Calu3 (cell line): Measurements from ENCODE around the gene FRMD6. TPM values are rescaled to one million over a fixed set of nuclear protein-coding genes. Genes with fewer than 3 reads are reported as not detected.

Experiments
- BruUV-seq: library from RNA; stranded (reverse); fragments of 400-500 nt; replicated peaks from 2 replicates; lab custom pipeline; 2021; lab: Mats Ljungman, UMichigan
- CTCF ChIA-PET: fragments of 300-600 bp; sonication (Branson Sonifier 250); formaldehyde crosslinking; loops from one replicate; lab custom pipeline; 2022; ENCODE audit warnings: antibody characterized with exemption; lab: Charles Lee
- DNase-seq: peaks from one replicate; pipeline ENCODE4 v3.0.0; 2022
- H3K27ac Mint-ChIP-seq: one replicate; pipeline ENCODE4 v1.8.0; 2022; ENCODE audit warnings: mixed read lengths; ENCODE audit not compliant: unreplicated experiment
- H3K27me3 Mint-ChIP-seq: one replicate; pipeline ENCODE4 v1.8.0; 2022; ENCODE audit warnings: mixed read lengths; ENCODE audit not compliant: unreplicated experiment
- H3K36me3 Mint-ChIP-seq: one replicate; pipeline ENCODE4 v1.8.0; 2022; ENCODE audit warnings: mild to moderate bottlenecking, moderate library complexity, mixed read lengths; ENCODE audit not compliant: insufficient read depth, unreplicated experiment
- H3K4me1 Mint-ChIP-seq: one replicate; pipeline ENCODE4 v1.8.0; 2022; ENCODE audit warnings: mild to moderate bottlenecking, low read depth, mixed read lengths; ENCODE audit not compliant: unreplicated experiment
- H3K4me3 Mint-ChIP-seq: one replicate; pipeline ENCODE4 v1.8.0; 2022; ENCODE audit warnings: mild to moderate bottlenecking, low read depth, moderate library complexity, mixed read lengths; ENCODE audit not compliant: unreplicated experiment
- H3K9me3 Mint-ChIP-seq: one replicate; pipeline ENCODE4 v1.8.0; 2022; ENCODE audit warnings: low read depth, mixed read lengths; ENCODE audit not compliant: unreplicated experiment
- intact Hi-C: fragments of 100-400 bp; cut with micrococcal nuclease; formaldehyde crosslinking; loops from one replicate; pipeline ENCODE4 v1.10.0; 2022; ENCODE audit not compliant: unreplicated experiment
- total RNA-seq: library from RNA; stranded (reverse); gene quantifications from 2 replicates; pipeline ENCODE4 v1.2.3, GENCODE V29; 2022
- TF ChIP-seq, protein P1 (sequence below): fragments of 200-600 bp; IDR thresholded peaks from one replicate; pipeline ENCODE4 v1.8.0; 2022; ENCODE audit warnings: antibody characterized with exemption; ENCODE audit not compliant: unreplicated experiment

Gene FRMD6
- total RNA-seq, 1 experiment from 2014 or later, result 33.3 TPM

DNA sequence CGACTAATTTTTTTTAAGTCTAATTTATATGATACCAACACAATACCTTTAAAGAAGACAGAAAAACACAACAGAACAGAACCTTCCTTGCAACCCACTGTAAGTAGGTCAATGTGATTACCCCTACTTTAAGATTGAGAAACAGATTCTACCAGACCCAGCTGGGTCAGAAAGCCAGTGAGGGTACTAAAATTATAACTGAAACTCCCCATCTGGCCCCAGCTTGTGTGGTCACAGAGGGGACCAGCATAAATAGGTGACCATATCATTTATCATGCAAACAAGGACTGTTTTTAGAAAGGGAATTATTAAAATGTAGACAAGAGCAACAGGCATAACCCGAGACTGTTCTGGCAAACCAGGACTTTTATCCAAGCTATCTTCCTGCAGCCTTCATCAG is 30.1 kb upstream of the FRMD6 start:
- TF ChIP-seq, protein P1, sequence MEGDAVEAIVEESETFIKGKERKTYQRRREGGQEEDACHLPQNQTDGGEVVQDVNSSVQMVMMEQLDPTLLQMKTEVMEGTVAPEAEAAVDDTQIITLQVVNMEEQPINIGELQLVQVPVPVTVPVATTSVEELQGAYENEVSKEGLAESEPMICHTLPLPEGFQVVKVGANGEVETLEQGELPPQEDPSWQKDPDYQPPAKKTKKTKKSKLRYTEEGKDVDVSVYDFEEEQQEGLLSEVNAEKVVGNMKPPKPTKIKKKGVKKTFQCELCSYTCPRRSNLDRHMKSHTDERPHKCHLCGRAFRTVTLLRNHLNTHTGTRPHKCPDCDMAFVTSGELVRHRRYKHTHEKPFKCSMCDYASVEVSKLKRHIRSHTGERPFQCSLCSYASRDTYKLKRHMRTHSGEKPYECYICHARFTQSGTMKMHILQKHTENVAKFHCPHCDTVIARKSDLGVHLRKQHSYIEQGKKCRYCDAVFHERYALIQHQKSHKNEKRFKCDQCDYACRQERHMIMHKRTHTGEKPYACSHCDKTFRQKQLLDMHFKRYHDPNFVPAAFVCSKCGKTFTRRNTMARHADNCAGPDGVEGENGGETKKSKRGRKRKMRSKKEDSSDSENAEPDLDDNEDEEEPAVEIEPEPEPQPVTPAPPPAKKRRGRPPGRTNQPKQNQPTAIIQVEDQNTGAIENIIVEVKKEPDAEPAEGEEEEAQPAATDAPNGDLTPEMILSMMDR, result no peak
- H3K27ac Mint-ChIP-seq, result no peak overlapping the region
- no peak overlapping the region for H3K4me3 Mint-ChIP-seq
- intact Hi-C loops, result no loop called here
- H3K9me3 Mint-ChIP-seq, result no peaks in the 10 kb centered on the region
- no peak for DNase-seq
- no peaks in the 10 kb centered on the region for H3K36me3 Mint-ChIP-seq
- CTCF ChIA-PET, result no interaction called here
- no TSS peak for BruUV-seq
- peaks cover 9% of the 10 kb centered on the region for H3K4me1 Mint-ChIP-seq
- no peaks in the 10 kb centered on the region for H3K27me3 Mint-ChIP-seq

DNA sequence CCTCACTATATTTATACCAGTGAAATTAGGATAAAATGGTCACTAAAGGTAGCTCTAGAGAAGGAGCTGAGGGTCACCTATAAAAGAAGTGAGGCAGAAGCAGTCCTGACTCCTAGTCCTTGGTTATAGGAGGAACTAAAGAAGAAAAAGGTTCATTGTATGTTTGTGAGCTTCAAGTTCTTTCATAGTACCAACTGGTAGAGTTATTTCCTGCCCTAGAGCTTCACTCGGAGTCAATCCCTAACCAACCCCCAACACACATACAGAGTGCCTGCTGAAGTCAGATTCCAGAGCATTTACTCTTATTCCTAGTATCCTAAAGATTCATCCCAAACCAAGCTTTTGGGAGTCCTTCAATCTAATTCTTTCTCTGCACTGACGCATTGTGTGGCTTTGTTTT is 29.3 kb upstream of the FRMD6 start:
- no peak for DNase-seq
- Mint-ChIP-seq H3K4me3 (no peak overlapping the region), H3K4me1 (peaks cover 8% of the 10 kb centered on the region), H3K27ac (no peak overlapping the region), H3K36me3 (no peaks in the 10 kb centered on the region), H3K27me3 (no peaks in the 10 kb centered on the region), H3K9me3 (no peaks in the 10 kb centered on the region)
- TF ChIP-seq, protein P1, result no peak
- intact Hi-C loops, result no loop called here
- no TSS peak for BruUV-seq
- CTCF ChIA-PET, result no interaction called here

DNA sequence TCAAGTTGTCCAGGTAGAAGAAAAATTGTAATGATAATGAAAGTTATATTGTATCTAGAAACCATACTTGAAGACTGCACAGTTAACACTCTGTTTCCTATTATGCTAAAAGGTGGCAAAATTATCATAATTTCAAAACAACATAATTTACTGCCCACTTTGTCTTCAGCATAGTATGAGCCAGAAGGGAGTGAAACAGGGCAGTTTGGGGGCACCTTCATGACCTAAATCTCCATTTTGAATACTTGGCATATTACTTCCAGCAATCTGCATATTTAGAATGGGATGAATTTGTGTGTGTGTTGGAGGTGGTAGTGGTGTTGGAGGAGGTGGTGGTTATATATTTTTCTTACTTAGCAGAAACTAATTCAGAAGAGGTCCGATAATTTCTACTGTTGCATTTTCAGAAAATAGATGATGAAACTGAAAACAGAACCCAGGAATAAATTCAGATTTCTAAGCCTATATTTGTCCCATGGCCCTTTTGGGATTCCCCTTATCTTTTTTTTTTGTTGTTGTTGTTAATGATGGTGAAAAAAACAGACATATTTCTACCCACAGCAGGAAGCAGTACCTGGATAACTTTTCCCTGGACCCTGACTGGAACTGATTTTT is 26.6 kb upstream of the FRMD6 start:
- Mint-ChIP-seq H3K27ac (no peak overlapping the region), H3K36me3 (no peaks in the 10 kb centered on the region), H3K9me3 (no peaks in the 10 kb centered on the region), H3K4me1 (peaks cover 11% of the 10 kb centered on the region), H3K4me3 (no peak overlapping the region), H3K27me3 (no peaks in the 10 kb centered on the region)
- BruUV-seq, result no TSS peak
- CTCF ChIA-PET, result no interaction called here
- DNase-seq, result no peak
- TF ChIP-seq, protein P1, result no peak
- intact Hi-C loops, result no loop called here

DNA sequence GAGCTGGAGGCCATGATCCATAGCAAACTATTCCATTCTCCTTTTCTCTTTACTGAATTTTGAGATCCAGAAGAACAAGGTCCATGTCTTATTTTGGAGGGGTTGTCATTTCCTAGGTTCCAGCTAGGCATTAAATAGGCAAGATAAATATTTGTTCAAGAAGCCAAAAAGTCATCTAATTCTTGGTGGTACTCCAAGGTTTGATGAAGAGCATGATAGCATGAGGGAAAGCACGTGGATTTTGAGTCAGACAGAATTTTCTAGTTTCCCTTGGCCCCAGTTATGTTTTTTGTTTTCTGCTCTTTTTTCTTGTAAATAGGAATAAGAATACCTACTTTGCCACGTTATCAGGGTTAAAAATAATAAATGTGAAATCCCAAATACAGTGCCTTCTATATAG is 25.5 kb upstream of the FRMD6 start:
- no TSS peak for BruUV-seq
- Mint-ChIP-seq H3K4me3 (no peak overlapping the region), H3K36me3 (no peaks in the 10 kb centered on the region), H3K9me3 (no peaks in the 10 kb centered on the region), H3K27me3 (no peaks in the 10 kb centered on the region), H3K27ac (no peak overlapping the region), H3K4me1 (peaks cover 11% of the 10 kb centered on the region)
- TF ChIP-seq, protein P1, result no peak
- intact Hi-C loops, result no loop called here
- no peak for DNase-seq
- CTCF ChIA-PET, result no interaction called here
